ENCODE measurements around the gene ADGRA3. TPM values are rescaled to one million over a fixed set of nuclear protein-coding genes. Genes with fewer than 3 reads are reported as not detected.

Gene ADGRA3
- total RNA-seq, 3 donors from 2014 or later = 34.6 to 74.8 (median 45.9) TPM

DNA sequence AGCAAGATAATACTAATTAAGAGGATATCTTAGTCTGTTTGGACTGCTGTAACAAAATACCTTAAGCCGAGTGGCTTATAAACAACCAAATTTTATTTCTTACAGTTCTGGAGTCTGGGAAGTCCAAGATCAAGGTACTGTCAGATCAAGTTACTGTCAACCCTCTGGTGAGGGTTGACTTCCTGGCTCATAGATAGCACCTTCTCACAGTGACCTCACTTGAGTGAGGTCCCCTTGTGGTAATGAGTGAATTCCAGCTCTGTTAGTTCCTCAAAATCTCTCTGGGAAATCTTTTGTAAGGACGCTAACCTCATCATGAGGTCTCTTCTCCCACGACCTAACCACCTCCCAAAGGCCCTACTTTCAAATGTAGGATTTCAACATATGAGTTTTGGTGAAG is 36.9 kb upstream of the ADGRA3 start:
- no peaks in the 10 kb centered on the region for H3K27me3 ChIP-seq
- no peak for DNase-seq (ENCODE audit: low spot score in 2 of 2)
- H3K9me3 ChIP-seq = no peaks in the 10 kb centered on the region
- no peak overlapping the region for H3K4me3 ChIP-seq
- no peaks in the 10 kb centered on the region for H3K4me1 ChIP-seq
- intact Hi-C loops (cut with DNase I; ENCODE audit: low total_unique reads) = no loop called here
- TF ChIP-seq POLR2A (IDR thresholded peaks at IDR 0.05) (no peak), POLR2AphosphoS5 (IDR thresholded peaks at IDR 0.05) (no peak)
- TF ChIP-seq, protein P1, sequence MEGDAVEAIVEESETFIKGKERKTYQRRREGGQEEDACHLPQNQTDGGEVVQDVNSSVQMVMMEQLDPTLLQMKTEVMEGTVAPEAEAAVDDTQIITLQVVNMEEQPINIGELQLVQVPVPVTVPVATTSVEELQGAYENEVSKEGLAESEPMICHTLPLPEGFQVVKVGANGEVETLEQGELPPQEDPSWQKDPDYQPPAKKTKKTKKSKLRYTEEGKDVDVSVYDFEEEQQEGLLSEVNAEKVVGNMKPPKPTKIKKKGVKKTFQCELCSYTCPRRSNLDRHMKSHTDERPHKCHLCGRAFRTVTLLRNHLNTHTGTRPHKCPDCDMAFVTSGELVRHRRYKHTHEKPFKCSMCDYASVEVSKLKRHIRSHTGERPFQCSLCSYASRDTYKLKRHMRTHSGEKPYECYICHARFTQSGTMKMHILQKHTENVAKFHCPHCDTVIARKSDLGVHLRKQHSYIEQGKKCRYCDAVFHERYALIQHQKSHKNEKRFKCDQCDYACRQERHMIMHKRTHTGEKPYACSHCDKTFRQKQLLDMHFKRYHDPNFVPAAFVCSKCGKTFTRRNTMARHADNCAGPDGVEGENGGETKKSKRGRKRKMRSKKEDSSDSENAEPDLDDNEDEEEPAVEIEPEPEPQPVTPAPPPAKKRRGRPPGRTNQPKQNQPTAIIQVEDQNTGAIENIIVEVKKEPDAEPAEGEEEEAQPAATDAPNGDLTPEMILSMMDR (IDR thresholded peaks at IDR 0.05) = no peak
- no peaks in the 10 kb centered on the region for H3K36me3 ChIP-seq
- no peak overlapping the region for H3K27ac ChIP-seq

DNA sequence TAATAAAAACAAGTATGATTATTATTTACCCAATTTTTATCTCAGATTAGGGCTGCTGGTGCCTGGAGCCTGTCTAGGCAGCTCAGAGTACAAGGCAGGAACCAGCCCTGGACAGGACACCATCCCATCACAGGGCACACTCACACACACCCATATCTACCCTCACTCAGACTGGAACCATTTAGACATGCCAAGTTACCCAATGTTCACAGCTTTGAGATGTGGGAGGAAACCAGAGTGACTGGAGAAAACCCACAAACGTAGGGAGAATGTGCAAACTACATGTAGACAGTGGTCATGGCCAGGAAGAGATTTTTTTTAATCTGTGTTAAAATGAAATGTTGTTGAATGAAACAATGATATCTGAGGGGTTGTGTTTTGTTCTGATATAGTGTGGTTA is 35.7 kb upstream of the ADGRA3 start:
- no peaks in the 10 kb centered on the region for H3K9me3 ChIP-seq
- DNase-seq (ENCODE audit: low spot score in 2 of 2) = no peak
- no peaks in the 10 kb centered on the region for H3K27me3 ChIP-seq
- no peak overlapping the region for H3K27ac ChIP-seq
- TF ChIP-seq POLR2AphosphoS5 (IDR thresholded peaks at IDR 0.05) (no peak), POLR2A (IDR thresholded peaks at IDR 0.05) (no peak)
- TF ChIP-seq, protein P1 (IDR thresholded peaks at IDR 0.05) = no peak
- H3K4me1 ChIP-seq = no peaks in the 10 kb centered on the region
- H3K4me3 ChIP-seq = no peak overlapping the region
- intact Hi-C loops (cut with DNase I; ENCODE audit: low total_unique reads) = no loop called here
- H3K36me3 ChIP-seq = no peaks in the 10 kb centered on the region

DNA sequence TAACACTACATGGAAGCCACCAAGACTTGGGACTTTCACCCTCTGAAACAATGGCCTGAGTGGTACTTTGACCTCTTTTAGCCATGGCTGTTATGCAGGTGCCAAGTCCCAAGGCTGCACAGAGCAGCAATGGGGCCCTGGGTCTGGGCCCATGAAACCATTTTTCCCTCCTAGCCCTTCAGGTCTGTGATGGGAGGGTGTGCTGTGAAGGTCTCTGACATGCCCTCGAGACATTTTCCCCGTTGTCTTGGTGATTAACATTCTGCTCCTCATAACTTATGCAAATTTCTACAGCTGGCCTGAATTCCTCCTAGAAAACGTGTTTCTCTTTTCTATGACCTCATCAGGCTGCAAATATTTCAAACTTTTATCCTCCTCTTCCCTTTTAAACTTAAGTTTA is 30.4 kb upstream of the ADGRA3 start:
- TF ChIP-seq POLR2AphosphoS5 (IDR thresholded peaks at IDR 0.05) (no peak), POLR2A (IDR thresholded peaks at IDR 0.05) (no peak)
- TF ChIP-seq, protein P1 (IDR thresholded peaks at IDR 0.05) = no peak
- intact Hi-C loops (cut with DNase I; ENCODE audit: low total_unique reads) = no loop called here
- no peaks in the 10 kb centered on the region for H3K4me1 ChIP-seq
- H3K27ac ChIP-seq = no peak overlapping the region
- peaks cover 5 to 10% of the 10 kb centered on the region in 2 donors for H3K9me3 ChIP-seq
- H3K36me3 ChIP-seq = no peaks in the 10 kb centered on the region
- no peaks in the 10 kb centered on the region for H3K27me3 ChIP-seq
- H3K4me3 ChIP-seq = no peak overlapping the region
- no peak for DNase-seq (ENCODE audit: low spot score in 2 of 2)

DNA sequence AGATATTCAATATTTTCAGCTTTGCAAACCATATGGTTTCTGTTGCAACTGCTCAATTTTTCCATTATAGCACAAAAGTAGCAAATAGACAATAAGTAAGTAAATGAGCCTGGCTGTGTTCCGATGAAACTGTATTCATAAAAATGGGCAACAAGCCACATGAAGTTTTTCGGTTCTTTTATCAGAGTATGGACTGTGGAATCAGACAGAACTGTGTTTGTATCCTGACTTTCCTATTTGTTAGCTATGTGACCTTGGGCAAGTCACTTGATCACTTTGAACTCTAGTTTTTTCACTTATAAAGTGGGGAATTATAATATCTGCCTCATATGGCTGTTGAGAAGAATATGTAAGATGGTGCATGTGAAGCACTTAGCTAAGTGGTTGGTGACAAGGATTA is 23.4 kb upstream of the ADGRA3 start:
- H3K9me3 ChIP-seq = peaks cover 5 to 15% of the 10 kb centered on the region in 2 donors
- H3K4me3 ChIP-seq = no peak overlapping the region
- intact Hi-C loops (cut with DNase I; ENCODE audit: low total_unique reads) = no loop called here
- no peaks in the 10 kb centered on the region for H3K4me1 ChIP-seq
- no peak overlapping the region for H3K27ac ChIP-seq
- TF ChIP-seq POLR2AphosphoS5 (IDR thresholded peaks at IDR 0.05) (no peak), POLR2A (IDR thresholded peaks at IDR 0.05) (no peak)
- TF ChIP-seq, protein P1 (IDR thresholded peaks at IDR 0.05) = no peak
- no peak for DNase-seq (ENCODE audit: low spot score in 2 of 2)
- H3K27me3 ChIP-seq = no peaks in the 10 kb centered on the region
- no peaks in the 10 kb centered on the region for H3K36me3 ChIP-seq

DNA sequence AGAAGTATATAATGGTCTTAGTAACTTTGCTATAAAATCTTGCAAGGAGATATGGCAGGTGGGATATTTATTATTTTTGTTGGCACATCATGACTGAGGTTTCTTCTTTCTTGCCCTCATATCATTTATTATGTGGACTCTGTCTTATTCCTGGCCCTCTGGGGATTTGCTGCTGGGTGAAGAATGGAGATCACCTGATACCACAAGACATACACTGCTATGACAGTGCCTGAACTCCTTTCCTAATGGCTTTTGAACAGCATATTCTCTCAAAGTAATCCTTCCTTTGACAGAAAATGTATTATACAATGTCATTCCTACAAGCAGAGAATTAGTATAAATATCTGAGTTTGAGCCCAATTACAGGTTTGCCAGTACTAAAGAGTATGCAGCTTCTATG is 22.0 kb upstream of the ADGRA3 start:
- Histone ChIP-seq H3K36me3 (no peaks in the 10 kb centered on the region), H3K4me3 (no peak overlapping the region), H3K4me1 (no peaks in the 10 kb centered on the region), H3K27me3 (no peaks in the 10 kb centered on the region), H3K9me3 (peaks cover 10 to 20% of the 10 kb centered on the region in 2 donors), H3K27ac (no peak overlapping the region)
- TF ChIP-seq, protein P1 (IDR thresholded peaks at IDR 0.05) = no peak
- no peak for TF ChIP-seq POLR2A (IDR thresholded peaks at IDR 0.05)
- intact Hi-C loops (cut with DNase I; ENCODE audit: low total_unique reads) = no loop called here
- no peak for DNase-seq (ENCODE audit: low spot score in 2 of 2)
